ENCODE results near the gene PLD2. TPM values are rescaled to one million over a fixed set of nuclear protein-coding genes. Genes with fewer than 3 reads are reported as not detected.

The PLD2 gene
- total and polyA plus RNA-seq, 3 donors from 2014 or later: 11.0 to 31.2 (median 17.5) TPM

DNA sequence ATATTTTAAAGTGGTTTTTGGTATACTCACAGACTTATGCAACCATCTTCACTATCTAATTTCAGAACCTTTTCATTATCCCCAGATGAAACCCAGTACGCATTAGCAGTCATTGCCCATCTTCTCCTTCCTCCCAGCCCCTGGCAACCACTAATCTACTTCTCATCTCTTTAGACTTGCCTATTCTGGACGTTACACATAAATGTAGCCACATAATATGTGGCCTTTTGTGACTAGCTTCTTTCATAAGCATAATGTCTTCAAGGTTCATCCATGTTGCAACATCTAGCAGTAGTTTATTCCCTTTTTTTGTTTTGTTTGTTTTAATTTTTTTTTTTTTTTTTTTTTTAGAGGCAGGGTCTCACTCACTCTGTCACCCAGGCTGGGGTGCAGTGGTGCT, 63.9 kb downstream of the PLD2 start:
- no peaks in the 10 kb centered on the region for H3K36me3 ChIP-seq (ENCODE audit: low read depth, missing control alignments)
- H3K27ac ChIP-seq: no peak overlapping the region
- peaks cover 14% of the 10 kb centered on the region for H3K4me1 ChIP-seq
- no peaks in the 10 kb centered on the region for H3K9me3 ChIP-seq
- no peak for DNase-seq
- no peak for TF ChIP-seq POLR2A (IDR thresholded peaks at IDR 0.05)
- TF ChIP-seq, protein P1, sequence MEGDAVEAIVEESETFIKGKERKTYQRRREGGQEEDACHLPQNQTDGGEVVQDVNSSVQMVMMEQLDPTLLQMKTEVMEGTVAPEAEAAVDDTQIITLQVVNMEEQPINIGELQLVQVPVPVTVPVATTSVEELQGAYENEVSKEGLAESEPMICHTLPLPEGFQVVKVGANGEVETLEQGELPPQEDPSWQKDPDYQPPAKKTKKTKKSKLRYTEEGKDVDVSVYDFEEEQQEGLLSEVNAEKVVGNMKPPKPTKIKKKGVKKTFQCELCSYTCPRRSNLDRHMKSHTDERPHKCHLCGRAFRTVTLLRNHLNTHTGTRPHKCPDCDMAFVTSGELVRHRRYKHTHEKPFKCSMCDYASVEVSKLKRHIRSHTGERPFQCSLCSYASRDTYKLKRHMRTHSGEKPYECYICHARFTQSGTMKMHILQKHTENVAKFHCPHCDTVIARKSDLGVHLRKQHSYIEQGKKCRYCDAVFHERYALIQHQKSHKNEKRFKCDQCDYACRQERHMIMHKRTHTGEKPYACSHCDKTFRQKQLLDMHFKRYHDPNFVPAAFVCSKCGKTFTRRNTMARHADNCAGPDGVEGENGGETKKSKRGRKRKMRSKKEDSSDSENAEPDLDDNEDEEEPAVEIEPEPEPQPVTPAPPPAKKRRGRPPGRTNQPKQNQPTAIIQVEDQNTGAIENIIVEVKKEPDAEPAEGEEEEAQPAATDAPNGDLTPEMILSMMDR (IDR thresholded peaks at IDR 0.05): no peak
- whole genome bisulfite sequencing, 2 donors: 80 to 83% methylated on average over 2 of the region's 2 CpGs
- intact Hi-C loops (cut with DNase I; ENCODE audit: low total_unique reads): no loop called here
- H3K4me3 ChIP-seq: no peak overlapping the region
- H3K27me3 ChIP-seq: no peaks in the 10 kb centered on the region

DNA sequence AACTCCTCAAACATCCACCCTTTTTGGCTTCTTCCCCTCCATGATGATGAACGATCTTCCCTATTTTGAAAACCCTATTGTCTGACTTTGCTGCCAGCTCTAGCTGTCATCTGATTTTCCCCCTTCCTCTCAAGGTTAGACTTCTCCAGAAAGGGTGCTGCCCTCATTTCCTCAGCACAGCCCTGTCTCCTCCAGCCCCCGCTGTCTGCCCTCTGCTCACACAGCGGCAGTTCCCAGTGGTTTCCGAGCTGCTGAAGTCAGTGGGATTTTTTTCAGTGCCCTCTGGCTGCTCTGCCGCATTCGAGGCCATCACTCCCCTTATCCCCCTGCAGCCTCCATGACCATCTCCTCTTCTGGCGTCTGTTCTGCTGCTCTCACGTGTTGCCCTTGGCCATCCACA, 65.8 kb downstream of the PLD2 start:
- peak; percentile 45 for DNase-seq
- Histone ChIP-seq H3K27me3 (no peaks in the 10 kb centered on the region), H3K36me3 (ENCODE audit: low read depth, missing control alignments) (no peaks in the 10 kb centered on the region), H3K4me3 (no peak overlapping the region), H3K9me3 (no peaks in the 10 kb centered on the region), H3K4me1 (peaks cover 28% of the 10 kb centered on the region), H3K27ac (no peak overlapping the region)
- intact Hi-C loops (cut with DNase I; ENCODE audit: low total_unique reads): no loop called here
- WGBS, 2 donors: 25 to 49% methylated on average over 8 of the region's 8 CpGs
- no peak for TF ChIP-seq POLR2A (IDR thresholded peaks at IDR 0.05)
- TF ChIP-seq, protein P1 (IDR thresholded peaks at IDR 0.05): no peak

Other genes with a start within 250 kb of the PLD2 start
- 1 to 10 TPM; 3.8 to 5.9 TPM for gene GGT6, start 246.6 kb upstream of the PLD2 start, total RNA-seq
- gene GGT6, start 246.6 kb upstream of the PLD2 start, polyA plus RNA-seq (ENCODE audit: insufficient read depth, low read depth, low replicate concordance): 2.5 TPM
- 1 to 10 TPM; 2.6 to 4.3 TPM for gene SMTNL2, start 222.6 kb upstream of the PLD2 start, total RNA-seq
- 6.9 TPM for gene SMTNL2, start 222.6 kb upstream of the PLD2 start, polyA plus RNA-seq (ENCODE audit: insufficient read depth, low read depth, low replicate concordance)
- 1 to 10 TPM; 1.3 to 2.4 TPM for gene ALOX15, start 165.5 kb upstream of the PLD2 start, total RNA-seq
- gene ALOX15, start 165.5 kb upstream of the PLD2 start, polyA plus RNA-seq (ENCODE audit: insufficient read depth, low read depth, low replicate concordance): 5.2 TPM
- gene PELP1, start 103.0 kb upstream of the PLD2 start, total RNA-seq: 10 to 100 TPM; 88.0 to 88.1 TPM
- 74.4 TPM for gene PELP1, start 103.0 kb upstream of the PLD2 start, polyA plus RNA-seq (ENCODE audit: insufficient read depth, low read depth, low replicate concordance)
- gene ARRB2, start 96.5 kb upstream of the PLD2 start, total RNA-seq: 10 to 100 TPM; 13.5 to 19.5 TPM
- gene ARRB2, start 96.5 kb upstream of the PLD2 start, polyA plus RNA-seq (ENCODE audit: insufficient read depth, low read depth, low replicate concordance): 23.0 TPM
- 10 to 100 TPM; 28.7 to 33.7 TPM for gene MED11, start 75.7 kb upstream of the PLD2 start, total RNA-seq
- gene MED11, start 75.7 kb upstream of the PLD2 start, polyA plus RNA-seq (ENCODE audit: insufficient read depth, low read depth, low replicate concordance): 24.6 TPM
- gene ZMYND15, start 67.3 kb upstream of the PLD2 start, total RNA-seq: 10 to 100 TPM; 23.7 to 25.2 TPM
- 78.7 TPM for gene ZMYND15, start 67.3 kb upstream of the PLD2 start, polyA plus RNA-seq (ENCODE audit: insufficient read depth, low read depth, low replicate concordance)
- gene CXCL16, start 67.2 kb upstream of the PLD2 start, total RNA-seq: 100 to 1,000 TPM in 1 of 2 donors, 10 to 100 TPM in 1; 53.0 to 172 TPM
- 201 TPM for gene CXCL16, start 67.2 kb upstream of the PLD2 start, polyA plus RNA-seq (ENCODE audit: insufficient read depth, low read depth, low replicate concordance)
- 1 to 10 TPM in 1 of 2 donors, not detected in 1; 1.5 TPM for gene TM4SF5, start 35.3 kb upstream of the PLD2 start, total RNA-seq
- not detected for gene TM4SF5, start 35.3 kb upstream of the PLD2 start, polyA plus RNA-seq (ENCODE audit: insufficient read depth, low read depth, low replicate concordance)
- 1 to 10 TPM in 1 of 2 donors, under 1 TPM in 1; 0.62 to 1.3 TPM for gene VMO1, start 20.8 kb upstream of the PLD2 start, total RNA-seq
- gene VMO1, start 20.8 kb upstream of the PLD2 start, polyA plus RNA-seq (ENCODE audit: insufficient read depth, low read depth, low replicate concordance): 0.98 TPM
- not detected for gene GLTPD2, start 18.2 kb upstream of the PLD2 start, total RNA-seq
- not detected for gene GLTPD2, start 18.2 kb upstream of the PLD2 start, polyA plus RNA-seq (ENCODE audit: insufficient read depth, low read depth, low replicate concordance)
- 100 to 1,000 TPM; 101 to 138 TPM for gene PSMB6, start 11.0 kb upstream of the PLD2 start, total RNA-seq
- gene PSMB6, start 11.0 kb upstream of the PLD2 start, polyA plus RNA-seq (ENCODE audit: insufficient read depth, low read depth, low replicate concordance): 191 TPM
- 100 to 1,000 TPM; 135 to 142 TPM for gene MINK1, start 26.2 kb downstream of the PLD2 start, total RNA-seq
- 77.4 TPM for gene MINK1, start 26.2 kb downstream of the PLD2 start, polyA plus RNA-seq (ENCODE audit: insufficient read depth, low read depth, low replicate concordance)
- 1 to 10 TPM; 2.8 to 4.1 TPM for gene C17orf107, start 92.4 kb downstream of the PLD2 start, total RNA-seq
- gene C17orf107, start 92.4 kb downstream of the PLD2 start, polyA plus RNA-seq (ENCODE audit: insufficient read depth, low read depth, low replicate concordance): 1.5 TPM
- 1 to 10 TPM; 1.4 to 2.6 TPM for gene CHRNE, start 95.9 kb downstream of the PLD2 start, total RNA-seq
- 1.4 TPM for gene CHRNE, start 95.9 kb downstream of the PLD2 start, polyA plus RNA-seq (ENCODE audit: insufficient read depth, low read depth, low replicate concordance)
- under 1 TPM; 0.12 to 0.47 TPM for gene GP1BA, start 125.1 kb downstream of the PLD2 start, total RNA-seq
- 0.88 TPM for gene GP1BA, start 125.1 kb downstream of the PLD2 start, polyA plus RNA-seq (ENCODE audit: insufficient read depth, low read depth, low replicate concordance)
- gene SLC25A11, start 132.9 kb downstream of the PLD2 start, total RNA-seq: 10 to 100 TPM; 23.7 to 25.9 TPM
- gene SLC25A11, start 132.9 kb downstream of the PLD2 start, polyA plus RNA-seq (ENCODE audit: insufficient read depth, low read depth, low replicate concordance): 24.3 TPM
- 100 to 1,000 TPM; 110 to 111 TPM for gene RNF167, start 133.1 kb downstream of the PLD2 start, total RNA-seq
- 211 TPM for gene RNF167, start 133.1 kb downstream of the PLD2 start, polyA plus RNA-seq (ENCODE audit: insufficient read depth, low read depth, low replicate concordance)
- gene PFN1, start 141.4 kb downstream of the PLD2 start, total RNA-seq: 100 to 1,000 TPM; 257 to 349 TPM
- 244 TPM for gene PFN1, start 141.4 kb downstream of the PLD2 start, polyA plus RNA-seq (ENCODE audit: insufficient read depth, low read depth, low replicate concordance)
- gene ENO3, start 144.0 kb downstream of the PLD2 start, total RNA-seq: 10 to 100 TPM; 16.4 to 17.2 TPM
- gene ENO3, start 144.0 kb downstream of the PLD2 start, polyA plus RNA-seq (ENCODE audit: insufficient read depth, low read depth, low replicate concordance): 29.9 TPM
- 10 to 100 TPM; 54.9 to 66.1 TPM for gene SPAG7, start 160.7 kb downstream of the PLD2 start, total RNA-seq
- gene SPAG7, start 160.7 kb downstream of the PLD2 start, polyA plus RNA-seq (ENCODE audit: insufficient read depth, low read depth, low replicate concordance): 79.5 TPM
- gene CAMTA2, start 180.5 kb downstream of the PLD2 start, total RNA-seq: 10 to 100 TPM; 22.4 to 51.3 TPM
- gene CAMTA2, start 180.5 kb downstream of the PLD2 start, polyA plus RNA-seq (ENCODE audit: insufficient read depth, low read depth, low replicate concordance): 59.3 TPM
- 10 to 100 TPM; 32.6 to 53.0 TPM for gene INCA1, start 190.4 kb downstream of the PLD2 start, total RNA-seq
- 64.4 TPM for gene INCA1, start 190.4 kb downstream of the PLD2 start, polyA plus RNA-seq (ENCODE audit: insufficient read depth, low read depth, low replicate concordance)
- gene KIF1C, start 190.8 kb downstream of the PLD2 start, total RNA-seq: 10 to 100 TPM; 51.1 to 54.1 TPM
- gene KIF1C, start 190.8 kb downstream of the PLD2 start, polyA plus RNA-seq (ENCODE audit: insufficient read depth, low read depth, low replicate concordance): 79.9 TPM
- gene SLC52A1, start 228.3 kb downstream of the PLD2 start, total RNA-seq: 1 to 10 TPM in 1 of 2 donors, under 1 TPM in 1; 0.99 to 1.7 TPM
- gene SLC52A1, start 228.3 kb downstream of the PLD2 start, polyA plus RNA-seq (ENCODE audit: insufficient read depth, low read depth, low replicate concordance): 0.50 TPM